Activated CD4-positive, alpha-beta T cell treated with anti-CD3 and anti-CD28 coated beads, Interleukin-2, amount 10 ng/mL, durations not matched to agents 24 days and 14 days (primary cell): ENCODE data around the gene FLT1. TPM values are rescaled to one million over a fixed set of nuclear protein-coding genes. Genes with fewer than 3 reads are reported as not detected.

ENCODE experiments used
- DNase-seq: peaks from one replicate; pipeline ENCODE4 v3.0.0; 2022
- H3K27ac Mint-ChIP-seq: one replicate; pipeline ENCODE4 v1.8.0; 2022; ENCODE audit warnings: mild to moderate bottlenecking, mixed read lengths
- H3K27me3 Mint-ChIP-seq: one replicate; pipeline ENCODE4 v1.8.0; 2022; ENCODE audit warnings: mixed read lengths
- H3K36me3 Mint-ChIP-seq: one replicate; pipeline ENCODE4 v1.8.0; 2022; ENCODE audit warnings: low read depth, mild to moderate bottlenecking, mixed read lengths
- H3K4me1 Mint-ChIP-seq: one replicate; pipeline ENCODE4 v1.8.0; 2021; ENCODE audit warnings: mixed read lengths
- H3K4me3 Mint-ChIP-seq: one replicate; pipeline ENCODE4 v1.8.0; 2022; ENCODE audit warnings: mild to moderate bottlenecking, moderate library complexity, mixed read lengths
- H3K9me3 Mint-ChIP-seq: one replicate; pipeline ENCODE4 v1.8.0; 2021; ENCODE audit warnings: mixed read lengths
- intact Hi-C: fragments of 100-400 bp; cut with micrococcal nuclease; formaldehyde crosslinking; loops from one replicate; pipeline ENCODE4 v1.15.1; 2023
- total RNA-seq: library from RNA; stranded (reverse); gene quantifications from 2 replicates; pipeline ENCODE4 v1.2.3, GENCODE V29; 2022

Gene FLT1
- total RNA-seq, 1 donor from 2014 or later = 46.7 TPM

- H3K4me3 Mint-ChIP-seq = no peak overlapping the region
- intact Hi-C loops = no loop called here
- no peak for DNase-seq
- H3K4me1 Mint-ChIP-seq = peaks cover 1% of the 10 kb centered on the region
- H3K9me3 Mint-ChIP-seq = peaks cover 8% of the 10 kb centered on the region
- H3K36me3 Mint-ChIP-seq = peaks cover 20% of the 10 kb centered on the region
- peaks cover 3% of the 10 kb centered on the region for H3K27me3 Mint-ChIP-seq
- no peak overlapping the region for H3K27ac Mint-ChIP-seq
Measured at GRCh38 chr13:28452755-28453154, 42.2 kb downstream of the FLT1 start.

- H3K4me1 Mint-ChIP-seq = no peaks in the 10 kb centered on the region
- intact Hi-C loops = no loop called here
- H3K9me3 Mint-ChIP-seq = peaks cover 8% of the 10 kb centered on the region
- H3K4me3 Mint-ChIP-seq = no peak overlapping the region
- H3K36me3 Mint-ChIP-seq = peaks cover 17% of the 10 kb centered on the region
- H3K27ac Mint-ChIP-seq = no peak overlapping the region
- DNase-seq = no peak
- H3K27me3 Mint-ChIP-seq = peaks cover 3% of the 10 kb centered on the region
Measured at GRCh38 chr13:28451482-28452217, 43.3 kb downstream of the FLT1 start.

- H3K36me3 Mint-ChIP-seq = peaks cover 19% of the 10 kb centered on the region
- H3K27me3 Mint-ChIP-seq = no peaks in the 10 kb centered on the region
- H3K4me1 Mint-ChIP-seq = no peaks in the 10 kb centered on the region
- H3K27ac Mint-ChIP-seq = no peak overlapping the region
- DNase-seq = no peak
- H3K9me3 Mint-ChIP-seq = peaks cover under 1% of the 10 kb centered on the region
- H3K4me3 Mint-ChIP-seq = no peak overlapping the region
- intact Hi-C loops = no loop called here
Measured at GRCh38 chr13:28449826-28450773, 44.8 kb downstream of the FLT1 start.

- Mint-ChIP-seq H3K4me1 (no peaks in the 10 kb centered on the region), H3K36me3 (peaks cover 18% of the 10 kb centered on the region), H3K4me3 (no peak overlapping the region), H3K9me3 (no peaks in the 10 kb centered on the region), H3K27me3 (no peaks in the 10 kb centered on the region), H3K27ac (no peak overlapping the region)
- DNase-seq = no peak
- intact Hi-C loops = no loop called here
Measured at GRCh38 chr13:28448651-28449358, 46.1 kb downstream of the FLT1 start.

GRCh38 chr13:28447989-28448388, 46.9 kb downstream of the FLT1 start:
- Mint-ChIP-seq H3K9me3 (no peaks in the 10 kb centered on the region), H3K4me3 (no peak overlapping the region), H3K36me3 (peaks cover 19% of the 10 kb centered on the region), H3K27me3 (no peaks in the 10 kb centered on the region), H3K27ac (no peak overlapping the region), H3K4me1 (no peaks in the 10 kb centered on the region)
- intact Hi-C loops = no loop called here
- DNase-seq = no peak

GRCh38 chr13:28447206-28447605, 47.7 kb downstream of the FLT1 start:
- no peak overlapping the region for H3K27ac Mint-ChIP-seq
- H3K4me1 Mint-ChIP-seq = no peaks in the 10 kb centered on the region
- intact Hi-C loops = no loop called here
- no peak for DNase-seq
- H3K4me3 Mint-ChIP-seq = no peak overlapping the region
- H3K27me3 Mint-ChIP-seq = no peaks in the 10 kb centered on the region
- no peaks in the 10 kb centered on the region for H3K9me3 Mint-ChIP-seq
- H3K36me3 Mint-ChIP-seq = peaks cover 19% of the 10 kb centered on the region

GRCh38 chr13:28442839-28443238, 52.1 kb downstream of the FLT1 start:
- H3K27me3 Mint-ChIP-seq = no peaks in the 10 kb centered on the region
- peaks cover 13% of the 10 kb centered on the region for H3K36me3 Mint-ChIP-seq
- no peak overlapping the region for H3K4me3 Mint-ChIP-seq
- intact Hi-C loops = no loop called here
- no peaks in the 10 kb centered on the region for H3K9me3 Mint-ChIP-seq
- no peak overlapping the region for H3K27ac Mint-ChIP-seq
- DNase-seq = no peak
- H3K4me1 Mint-ChIP-seq = peaks cover 2% of the 10 kb centered on the region

- Mint-ChIP-seq H3K27ac (no peak overlapping the region), H3K4me3 (no peak overlapping the region), H3K9me3 (no peaks in the 10 kb centered on the region), H3K27me3 (no peaks in the 10 kb centered on the region), H3K36me3 (peaks cover 12% of the 10 kb centered on the region), H3K4me1 (peaks cover 2% of the 10 kb centered on the region)
- intact Hi-C loops = no loop called here
- no peak for DNase-seq
Measured at GRCh38 chr13:28441529-28441928, 53.4 kb downstream of the FLT1 start.

- Mint-ChIP-seq H3K4me3 (no peak overlapping the region), H3K27ac (no peak overlapping the region), H3K9me3 (no peaks in the 10 kb centered on the region), H3K4me1 (peaks cover 2% of the 10 kb centered on the region), H3K36me3 (peaks cover 8% of the 10 kb centered on the region), H3K27me3 (no peaks in the 10 kb centered on the region)
- no peak for DNase-seq
- intact Hi-C loops = no loop called here
Measured at GRCh38 chr13:28440774-28441504, 54.0 kb downstream of the FLT1 start.

- peaks cover 2% of the 10 kb centered on the region for H3K4me1 Mint-ChIP-seq
- intact Hi-C loops = no loop called here
Measured at GRCh38 chr13:28438598-28439334, 56.2 kb downstream of the FLT1 start.

GRCh38 chr13:28438067-28438466, 56.9 kb downstream of the FLT1 start:
- Mint-ChIP-seq H3K27me3 (no peaks in the 10 kb centered on the region), H3K4me3 (no peak overlapping the region), H3K36me3 (peaks cover 10% of the 10 kb centered on the region), H3K4me1 (peaks cover 2% of the 10 kb centered on the region), H3K9me3 (no peaks in the 10 kb centered on the region), H3K27ac (no peak overlapping the region)
- DNase-seq = no peak
- intact Hi-C loops = no loop called here

More at GRCh38 chr13:28438598-28439334, 56.2 kb downstream of the FLT1 start:
- no peak overlapping the region for H3K4me3 Mint-ChIP-seq
- H3K9me3 Mint-ChIP-seq = no peaks in the 10 kb centered on the region
- no peak for DNase-seq
- H3K27me3 Mint-ChIP-seq = no peaks in the 10 kb centered on the region
- peaks cover 7% of the 10 kb centered on the region for H3K36me3 Mint-ChIP-seq
- no peak overlapping the region for H3K27ac Mint-ChIP-seq

- intact Hi-C loops = no loop called here
- Mint-ChIP-seq H3K27me3 (no peaks in the 10 kb centered on the region), H3K4me3 (no peak overlapping the region), H3K4me1 (no peaks in the 10 kb centered on the region), H3K27ac (no peak overlapping the region), H3K36me3 (peaks cover 12% of the 10 kb centered on the region), H3K9me3 (no peaks in the 10 kb centered on the region)
- DNase-seq = no peak
Measured at GRCh38 chr13:28435917-28436316, 59.0 kb downstream of the FLT1 start.

GRCh38 chr13:28434926-28435325, 60.0 kb downstream of the FLT1 start:
- Mint-ChIP-seq H3K4me1 (peaks cover 3% of the 10 kb centered on the region), H3K27me3 (no peaks in the 10 kb centered on the region), H3K4me3 (no peak overlapping the region), H3K9me3 (no peaks in the 10 kb centered on the region), H3K27ac (no peak overlapping the region), H3K36me3 (peaks cover 18% of the 10 kb centered on the region)
- DNase-seq = no peak
- intact Hi-C loops = no loop called here
